Stimulated activated CD4-positive, alpha-beta T cell treated with anti-CD3 and anti-CD28 coated beads, Interleukin-12 subunit alpha, Interleukin-12 subunit beta, amount 100 ng/mL, for 48 hours (primary cell): ENCODE measurements around the gene TTC27.
"Not testable (repeated sequence)": the region's sequence is repeated elsewhere in the genome, so short reads cannot be mapped to it uniquely, and the experiment has no call there.

Source experiments
- DNase-seq, 3 donors: peaks; one replicate each; pipeline ENCODE4 v3.0.0-alpha.2; 2020; ENCODE audit warnings: low read depth in 2 of 3, low spot score in 1 of 3

TTC27 gene

GRCh38 chr2:32719430-32719829, 91.6 kb downstream of the TTC27 start:
- DNase-seq, result no peak

GRCh38 chr2:32719933-32720716, 92.3 kb downstream of the TTC27 start:
- no peak for DNase-seq

GRCh38 chr2:32720771-32721170, 92.9 kb downstream of the TTC27 start:
- no peak for DNase-seq

GRCh38 chr2:32721376-32721775, 93.5 kb downstream of the TTC27 start:
- no peak for DNase-seq

GRCh38 chr2:32723467-32724079, 95.7 kb downstream of the TTC27 start:
- no peak for DNase-seq

GRCh38 chr2:32726678-32727077, 98.8 kb downstream of the TTC27 start:
- DNase-seq, result not testable (repeated sequence)

- DNase-seq, result no peak
Observed at GRCh38 chr2:32727157-32727556, 99.3 kb downstream of the TTC27 start.

GRCh38 chr2:32730958-32731357, 103.1 kb downstream of the TTC27 start:
- not testable (repeated sequence) for DNase-seq

- DNase-seq, result no peak
Observed at GRCh38 chr2:32732120-32732519, 104.3 kb downstream of the TTC27 start.

- no peak for DNase-seq
Observed at GRCh38 chr2:32732912-32733472, 105.1 kb downstream of the TTC27 start.

GRCh38 chr2:32735348-32735747, 107.5 kb downstream of the TTC27 start:
- DNase-seq, result no peak

- no peak for DNase-seq
Observed at GRCh38 chr2:32738939-32739338, 111.1 kb downstream of the TTC27 start.

GRCh38 chr2:32739664-32740063, 111.8 kb downstream of the TTC27 start:
- DNase-seq, result no peak

- no peak for DNase-seq
Observed at GRCh38 chr2:32741575-32741974, 113.7 kb downstream of the TTC27 start.

- no peak for DNase-seq
Observed at GRCh38 chr2:32742376-32742775, 114.5 kb downstream of the TTC27 start.

GRCh38 chr2:32743480-32744236, 115.8 kb downstream of the TTC27 start:
- DNase-seq, result no peak

GRCh38 chr2:32745191-32745590, 117.3 kb downstream of the TTC27 start:
- no peak for DNase-seq

- no peak for DNase-seq
Observed at GRCh38 chr2:32745675-32746074, 117.8 kb downstream of the TTC27 start.

GRCh38 chr2:32746669-32747068, 118.8 kb downstream of the TTC27 start:
- no peak for DNase-seq

GRCh38 chr2:32748158-32748557, 120.3 kb downstream of the TTC27 start:
- no peak for DNase-seq

GRCh38 chr2:32750880-32751279, 123.0 kb downstream of the TTC27 start:
- no peak for DNase-seq

- DNase-seq, result no peak
Observed at GRCh38 chr2:32752205-32752604, 124.4 kb downstream of the TTC27 start.
